ENCODE data around the gene COG7. TPM values are rescaled to one million over a fixed set of nuclear protein-coding genes. Genes with fewer than 3 reads are reported as not detected.

The COG7 gene
- polyA plus RNA-seq, 1 experiment, result 19.6 TPM

DNA sequence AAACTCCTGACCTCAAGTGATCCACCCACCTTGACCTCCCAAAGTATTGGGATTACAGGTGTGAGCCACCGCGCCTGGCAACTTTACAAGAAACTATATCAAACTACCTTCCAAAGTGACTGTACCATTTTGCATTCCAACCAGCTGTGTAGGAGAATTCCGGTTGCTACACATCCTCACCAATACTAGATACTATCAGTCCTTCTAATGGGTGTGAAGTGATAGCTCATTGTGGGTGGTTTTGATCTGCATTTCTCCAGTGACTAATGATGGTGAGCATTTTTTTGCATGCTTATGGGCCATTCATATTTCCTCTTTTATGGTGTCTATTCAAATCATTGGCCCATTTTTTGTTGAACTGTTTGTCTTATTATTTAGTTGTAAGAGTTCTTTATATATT, 113.2 kb downstream of the COG7 start:
- Histone ChIP-seq H3K27me3 (ENCODE audit: control insufficient read depth, insufficient read depth, low read length) (no peaks in the 10 kb centered on the region), H3K27ac (ENCODE audit: low read depth, low read length) (no peak overlapping the region), H3K9me3 (ENCODE audit: control insufficient read depth, insufficient read depth, low read length) (no peaks in the 10 kb centered on the region), H3K4me3 (ENCODE audit: low read depth, low read length) (no peak overlapping the region)
- ChIA-PET POLR2A (no interaction called here), CTCF (no interaction called here)
- TF ChIP-seq CTCF (IDR thresholded peaks at IDR 0.05; ENCODE audit: low read depth, low read length), result no peak
- no peak for DNase-seq (ENCODE audit: low read depth, low spot score)

Small RNAs within 50 kb of the gene (small RNA-seq; reads per million reads assigned to genes)
- gene RF00072 (ENCODE audit: insufficient read length, low read depth), result not detected

Other genes with a start within 250 kb of the COG7 start
- not detected in 2 replicates for gene SCNN1B, start 150.9 kb downstream of the COG7 start, polyA plus RNA-seq (2011; rRNA removed)
- gene GGA2, start 57.3 kb upstream of the COG7 start, polyA plus RNA-seq (2011; rRNA removed), result 32.3 and 42.5 TPM in 2 replicates
- 36.0 and 42.7 TPM in 2 replicates for gene EARS2, start 104.2 kb upstream of the COG7 start, polyA plus RNA-seq (2011; rRNA removed)
- 92.4 and 101 TPM in 2 replicates for gene UBFD1, start 104.5 kb upstream of the COG7 start, polyA plus RNA-seq (2011; rRNA removed)
- 97.6 and 130 TPM in 2 replicates for gene NDUFAB1, start 143.1 kb upstream of the COG7 start, polyA plus RNA-seq (2011; rRNA removed)
- gene PALB2, start 188.1 kb upstream of the COG7 start, polyA plus RNA-seq (2011; rRNA removed), result 5.3 and 6.5 TPM in 2 replicates
- 86.3 and 92.1 TPM in 2 replicates for gene DCTN5, start 188.3 kb upstream of the COG7 start, polyA plus RNA-seq (2011; rRNA removed)
- 10.7 and 11.6 TPM in 2 replicates for gene PLK1, start 225.7 kb upstream of the COG7 start, polyA plus RNA-seq (2011; rRNA removed)